Measurements from ENCODE around the gene TOM1L1. TPM values are rescaled to one million over a fixed set of nuclear protein-coding genes. Genes with fewer than 3 reads are reported as not detected.

TOM1L1 gene
- total and polyA plus RNA-seq, 4 donors = 21.4 to 119 (median 33.9) TPM

DNA sequence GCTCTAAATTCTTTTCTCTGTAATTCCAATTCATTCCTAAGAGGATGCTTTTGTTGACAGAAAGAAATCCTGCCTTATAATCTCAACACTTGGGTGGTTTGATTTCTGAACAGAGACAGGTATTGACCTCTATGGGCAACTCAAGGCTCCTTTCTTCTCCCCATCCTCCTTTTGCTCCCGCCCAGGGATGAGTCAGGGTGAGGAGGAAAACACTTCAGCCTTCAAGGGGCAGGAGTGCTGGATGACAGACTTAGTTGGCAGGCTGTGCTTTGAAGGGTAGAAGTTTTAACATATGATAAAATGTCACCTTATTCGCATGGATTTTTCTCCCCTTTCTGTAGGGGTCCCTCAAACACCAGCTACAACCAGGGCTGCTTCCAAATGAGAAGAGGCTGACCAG is 16.7 kb upstream of the TOM1L1 start:
- Histone ChIP-seq H3K27me3 (ENCODE audit: control insufficient read depth in 4 of 4, insufficient read depth in 4 of 4, low read length in 3 of 4) (no peaks in the 10 kb centered on the region), H3K4me1 (ENCODE audit: control insufficient read depth in 4 of 4, insufficient read depth in 4 of 4, low read length in 3 of 4) (peaks cover 10 to 33% (median 21%) of the 10 kb centered on the region in 4 donors), H3K36me3 (ENCODE audit: control insufficient read depth in 4 of 4, insufficient read depth in 3 of 4, low read depth in 1 of 4, low read length in 3 of 4) (no peaks in the 10 kb centered on the region), H3K27ac (ENCODE audit: low read depth in 1 of 2, low read length in 2 of 2) (no peak overlapping the region), H3K9me3 (ENCODE audit: control insufficient read depth in 4 of 4, low read length in 3 of 4) (no peaks in the 10 kb centered on the region), H3K9ac (ENCODE audit: low read depth in 1 of 2, low read length in 2 of 2) (no peak overlapping the region), H3K4me3 (ENCODE audit: low read depth in 1 of 3, low read length in 3 of 3) (no peak overlapping the region)
- no peak for TF ChIP-seq SP1 (IDR thresholded peaks at IDR 0.05)
- 85% methylated on average over 2 of the region's 2 CpGs for WGBS
- DNase-seq (ENCODE audit: low spot score) = no peak

DNA sequence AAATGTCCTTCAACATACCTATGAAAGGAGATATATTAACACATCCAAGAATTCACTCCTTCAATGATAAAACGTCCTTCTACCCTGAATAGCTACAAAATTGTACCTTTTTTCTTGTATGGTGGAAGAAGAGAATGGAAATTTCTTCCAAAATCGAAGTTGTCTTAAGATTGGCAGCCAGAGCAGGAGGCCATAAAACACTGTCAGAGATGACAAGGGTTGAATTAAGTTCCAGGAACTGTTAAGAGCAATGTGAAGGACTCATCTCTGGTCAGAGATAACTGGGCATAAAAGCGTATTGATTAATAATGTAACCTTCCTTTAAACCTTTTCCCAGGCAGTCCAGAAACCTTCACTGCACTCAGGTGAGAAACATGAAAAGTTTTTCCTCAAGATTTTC is 12.9 kb upstream of the TOM1L1 start:
- no peak overlapping the region for H3K27ac ChIP-seq (ENCODE audit: low read depth in 1 of 2, low read length in 2 of 2)

DNA sequence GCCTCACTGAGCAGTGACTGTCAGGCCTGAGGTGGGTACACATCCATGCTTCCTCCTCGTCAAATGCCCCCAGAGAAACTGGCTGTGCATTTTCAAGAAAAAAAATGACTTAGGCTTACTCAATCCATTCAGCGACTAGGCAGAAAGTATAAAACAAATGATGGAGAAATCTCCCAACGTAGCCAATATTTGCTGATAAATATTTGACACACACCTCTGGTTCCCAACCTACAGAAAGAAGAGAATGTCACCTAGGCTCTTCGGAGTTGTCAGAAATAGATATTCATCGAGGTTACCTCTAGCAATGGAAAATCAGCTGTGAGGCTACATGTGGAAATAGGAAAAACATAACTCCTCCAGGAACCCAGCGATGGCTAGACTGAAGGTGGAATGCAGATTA is 12.4 kb upstream of the TOM1L1 start:
- TF ChIP-seq RAD21 (IDR thresholded peaks at IDR 0.05) (peak; percentile 21 to 49), FOXA1 (IDR thresholded peaks at IDR 0.05) (no peak), HNF4G (IDR thresholded peaks at IDR 0.05) (no peak), HNF4A (conservative IDR thresholded peaks at IDR 0.05) (no peak), RXRA (IDR thresholded peaks at IDR 0.05) (peak in 1 of 2 donors; percentile 20)
- no peak for DNase-seq (ENCODE audit: low spot score)
- Histone ChIP-seq H3K27ac (ENCODE audit: low read depth in 1 of 2, low read length in 2 of 2) (no peak overlapping the region), H3K9ac (ENCODE audit: low read depth in 1 of 2, low read length in 2 of 2) (no peak overlapping the region), H3K4me3 (ENCODE audit: low read depth in 1 of 3, low read length in 3 of 3) (no peak overlapping the region), H3K9me3 (ENCODE audit: control insufficient read depth in 4 of 4, low read length in 3 of 4) (no peaks in the 10 kb centered on the region), H3K27me3 (ENCODE audit: control insufficient read depth in 4 of 4, insufficient read depth in 4 of 4, low read length in 3 of 4) (no peaks in the 10 kb centered on the region), H3K4me1 (ENCODE audit: control insufficient read depth in 4 of 4, insufficient read depth in 4 of 4, low read length in 3 of 4) (peaks cover 5 to 23% (median 12%) of the 10 kb centered on the region in 4 donors), H3K36me3 (ENCODE audit: control insufficient read depth in 4 of 4, insufficient read depth in 3 of 4, low read depth in 1 of 4, low read length in 3 of 4) (no peaks in the 10 kb centered on the region)
- WGBS = 43% methylated on average over 6 of the region's 6 CpGs

More for the DNA sequence above, 12.9 kb upstream of the TOM1L1 start:
- 79% methylated on average over 3 of the region's 3 CpGs for WGBS
- H3K9me3 ChIP-seq (ENCODE audit: control insufficient read depth in 4 of 4, low read length in 3 of 4) = no peaks in the 10 kb centered on the region
- no peaks in the 10 kb centered on the region for H3K36me3 ChIP-seq (ENCODE audit: control insufficient read depth in 4 of 4, insufficient read depth in 3 of 4, low read depth in 1 of 4, low read length in 3 of 4)
- no peak for DNase-seq (ENCODE audit: low spot score)
- H3K27me3 ChIP-seq (ENCODE audit: control insufficient read depth in 4 of 4, insufficient read depth in 4 of 4, low read length in 3 of 4) = no peaks in the 10 kb centered on the region
- no peak overlapping the region for H3K4me3 ChIP-seq (ENCODE audit: low read depth in 1 of 3, low read length in 3 of 3)
- no peak overlapping the region for H3K9ac ChIP-seq (ENCODE audit: low read depth in 1 of 2, low read length in 2 of 2)
- TF ChIP-seq FOXA1 (IDR thresholded peaks at IDR 0.05) (no peak), RAD21 (IDR thresholded peaks at IDR 0.05) (no peak), FOXA2 (IDR thresholded peaks at IDR 0.05) (no peak), GABPA (IDR thresholded peaks at IDR 0.05 in 1 of 2, conservative IDR thresholded peaks at IDR 0.05 in 1 of 2) (no peak), YY1 (IDR thresholded peaks at IDR 0.05) (no peak), RXRA (IDR thresholded peaks at IDR 0.05) (no peak), HNF4G (IDR thresholded peaks at IDR 0.05) (no peak), JUND (IDR thresholded peaks at IDR 0.05) (no peak), NR2F2 (IDR thresholded peaks at IDR 0.05) (no peak)
- TF ChIP-seq, protein P1, sequence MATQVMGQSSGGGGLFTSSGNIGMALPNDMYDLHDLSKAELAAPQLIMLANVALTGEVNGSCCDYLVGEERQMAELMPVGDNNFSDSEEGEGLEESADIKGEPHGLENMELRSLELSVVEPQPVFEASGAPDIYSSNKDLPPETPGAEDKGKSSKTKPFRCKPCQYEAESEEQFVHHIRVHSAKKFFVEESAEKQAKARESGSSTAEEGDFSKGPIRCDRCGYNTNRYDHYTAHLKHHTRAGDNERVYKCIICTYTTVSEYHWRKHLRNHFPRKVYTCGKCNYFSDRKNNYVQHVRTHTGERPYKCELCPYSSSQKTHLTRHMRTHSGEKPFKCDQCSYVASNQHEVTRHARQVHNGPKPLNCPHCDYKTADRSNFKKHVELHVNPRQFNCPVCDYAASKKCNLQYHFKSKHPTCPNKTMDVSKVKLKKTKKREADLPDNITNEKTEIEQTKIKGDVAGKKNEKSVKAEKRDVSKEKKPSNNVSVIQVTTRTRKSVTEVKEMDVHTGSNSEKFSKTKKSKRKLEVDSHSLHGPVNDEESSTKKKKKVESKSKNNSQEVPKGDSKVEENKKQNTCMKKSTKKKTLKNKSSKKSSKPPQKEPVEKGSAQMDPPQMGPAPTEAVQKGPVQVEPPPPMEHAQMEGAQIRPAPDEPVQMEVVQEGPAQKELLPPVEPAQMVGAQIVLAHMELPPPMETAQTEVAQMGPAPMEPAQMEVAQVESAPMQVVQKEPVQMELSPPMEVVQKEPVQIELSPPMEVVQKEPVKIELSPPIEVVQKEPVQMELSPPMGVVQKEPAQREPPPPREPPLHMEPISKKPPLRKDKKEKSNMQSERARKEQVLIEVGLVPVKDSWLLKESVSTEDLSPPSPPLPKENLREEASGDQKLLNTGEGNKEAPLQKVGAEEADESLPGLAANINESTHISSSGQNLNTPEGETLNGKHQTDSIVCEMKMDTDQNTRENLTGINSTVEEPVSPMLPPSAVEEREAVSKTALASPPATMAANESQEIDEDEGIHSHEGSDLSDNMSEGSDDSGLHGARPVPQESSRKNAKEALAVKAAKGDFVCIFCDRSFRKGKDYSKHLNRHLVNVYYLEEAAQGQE (IDR thresholded peaks at IDR 0.05) = no peak
- TF ChIP-seq, protein P2, sequence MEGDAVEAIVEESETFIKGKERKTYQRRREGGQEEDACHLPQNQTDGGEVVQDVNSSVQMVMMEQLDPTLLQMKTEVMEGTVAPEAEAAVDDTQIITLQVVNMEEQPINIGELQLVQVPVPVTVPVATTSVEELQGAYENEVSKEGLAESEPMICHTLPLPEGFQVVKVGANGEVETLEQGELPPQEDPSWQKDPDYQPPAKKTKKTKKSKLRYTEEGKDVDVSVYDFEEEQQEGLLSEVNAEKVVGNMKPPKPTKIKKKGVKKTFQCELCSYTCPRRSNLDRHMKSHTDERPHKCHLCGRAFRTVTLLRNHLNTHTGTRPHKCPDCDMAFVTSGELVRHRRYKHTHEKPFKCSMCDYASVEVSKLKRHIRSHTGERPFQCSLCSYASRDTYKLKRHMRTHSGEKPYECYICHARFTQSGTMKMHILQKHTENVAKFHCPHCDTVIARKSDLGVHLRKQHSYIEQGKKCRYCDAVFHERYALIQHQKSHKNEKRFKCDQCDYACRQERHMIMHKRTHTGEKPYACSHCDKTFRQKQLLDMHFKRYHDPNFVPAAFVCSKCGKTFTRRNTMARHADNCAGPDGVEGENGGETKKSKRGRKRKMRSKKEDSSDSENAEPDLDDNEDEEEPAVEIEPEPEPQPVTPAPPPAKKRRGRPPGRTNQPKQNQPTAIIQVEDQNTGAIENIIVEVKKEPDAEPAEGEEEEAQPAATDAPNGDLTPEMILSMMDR (IDR thresholded peaks at IDR 0.05; ENCODE audit: low read depth, low read length, missing input control) = no peak
- peaks cover 5 to 24% (median 12%) of the 10 kb centered on the region in 4 donors for H3K4me1 ChIP-seq (ENCODE audit: control insufficient read depth in 4 of 4, insufficient read depth in 4 of 4, low read length in 3 of 4)

All from liver (tissue), 9 donors.